Measurements from ENCODE around the gene EIF4H.
"Not testable (repeated sequence)": the region's sequence is repeated elsewhere in the genome, so short reads cannot be mapped to it uniquely, and the experiment has no call there.

EIF4H gene

DNA sequence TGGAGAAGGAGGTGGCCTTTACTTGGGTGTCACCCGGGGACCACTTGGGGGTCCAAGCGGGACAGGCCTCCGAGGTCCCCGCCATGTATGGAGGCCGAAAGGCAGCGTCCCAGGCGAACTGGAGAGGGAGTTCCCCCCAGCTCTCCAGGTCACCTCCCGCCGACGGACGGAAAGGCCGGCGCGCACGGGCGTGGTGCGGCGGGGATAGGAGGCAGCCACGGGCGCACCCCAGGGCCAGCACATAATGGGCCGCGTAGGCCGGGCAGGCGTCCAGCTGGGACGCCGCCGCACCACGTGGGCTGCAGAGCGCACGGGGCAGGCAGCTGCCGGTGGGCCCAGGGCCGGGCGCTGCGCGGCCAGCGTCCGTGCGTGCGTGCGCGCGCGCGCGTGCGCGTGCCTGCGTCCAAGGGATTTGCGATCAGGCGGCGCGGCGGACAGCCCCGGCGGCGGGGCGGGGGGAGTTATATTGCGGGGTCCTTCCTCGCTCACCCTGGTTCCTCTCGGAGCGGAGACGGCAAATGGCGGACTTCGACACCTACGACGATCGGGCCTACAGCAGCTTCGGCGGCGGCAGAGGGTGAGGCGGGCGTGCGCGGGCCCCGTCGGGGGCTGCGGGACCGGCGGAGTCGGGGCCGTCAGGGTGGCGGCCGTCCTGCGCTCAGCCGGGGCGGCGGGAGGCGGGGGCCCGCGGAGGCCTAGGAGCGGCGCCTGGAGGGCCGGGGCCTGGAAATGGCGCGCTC, at the start of gene EIF4H:
Gene EIF4H (plus strand): TSS at position 491 of the 740 bp plus-strand sequence. CDS start 28 bp downstream, at position 519.
- DNase-seq: peak; percentile 92

DNA sequence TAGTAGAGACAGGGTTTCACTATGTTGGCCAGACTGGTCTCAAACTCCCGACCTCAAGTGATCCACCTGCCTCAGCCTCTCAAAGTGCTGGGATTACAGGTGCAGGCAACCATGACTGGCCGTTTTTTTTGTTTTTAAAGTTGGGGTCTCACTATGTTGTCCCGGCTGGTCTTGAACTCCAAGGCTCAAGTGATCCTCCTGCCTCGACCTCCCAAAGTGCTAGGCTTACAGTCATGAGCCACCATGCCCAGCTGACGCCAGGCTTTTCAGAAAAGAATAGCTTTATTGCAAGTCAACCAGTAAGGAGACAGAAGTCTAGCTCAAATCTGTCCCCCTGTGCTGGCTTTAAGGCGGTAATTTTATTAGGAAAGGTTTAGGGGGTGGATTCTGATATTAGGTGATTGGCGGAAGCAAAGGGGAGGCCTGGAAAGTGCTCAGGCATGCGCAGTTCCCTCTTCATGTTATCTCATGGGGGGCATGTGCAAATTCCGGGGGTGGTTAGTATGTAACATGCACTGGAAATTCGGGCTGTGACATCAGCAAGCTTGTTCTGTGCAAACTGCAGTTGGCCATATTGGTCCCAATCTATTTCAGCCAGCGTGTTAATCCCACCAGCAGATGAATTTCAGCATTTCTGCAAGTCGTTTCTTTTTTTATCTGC, 47.8 kb upstream of the EIF4H start:
- no peak for DNase-seq

DNA sequence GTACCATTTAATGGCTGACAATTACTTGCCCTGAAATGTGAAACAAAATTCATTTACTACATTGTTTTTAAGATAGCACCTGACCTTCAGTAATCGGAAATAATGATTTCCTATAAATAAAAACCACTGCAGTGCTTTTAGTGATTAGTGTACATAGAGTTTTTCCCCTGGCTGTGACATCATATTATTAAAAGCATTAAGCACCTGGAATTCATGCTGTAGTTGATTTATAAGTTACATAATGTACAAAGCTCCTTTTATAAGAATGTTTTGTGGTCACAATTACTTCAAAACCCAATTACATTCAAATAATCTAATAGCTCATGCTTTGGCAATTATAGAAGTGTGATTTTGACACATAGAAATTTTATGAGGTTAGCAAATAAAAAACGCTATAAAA, 44.3 kb upstream of the EIF4H start:
- no peak for DNase-seq

DNA sequence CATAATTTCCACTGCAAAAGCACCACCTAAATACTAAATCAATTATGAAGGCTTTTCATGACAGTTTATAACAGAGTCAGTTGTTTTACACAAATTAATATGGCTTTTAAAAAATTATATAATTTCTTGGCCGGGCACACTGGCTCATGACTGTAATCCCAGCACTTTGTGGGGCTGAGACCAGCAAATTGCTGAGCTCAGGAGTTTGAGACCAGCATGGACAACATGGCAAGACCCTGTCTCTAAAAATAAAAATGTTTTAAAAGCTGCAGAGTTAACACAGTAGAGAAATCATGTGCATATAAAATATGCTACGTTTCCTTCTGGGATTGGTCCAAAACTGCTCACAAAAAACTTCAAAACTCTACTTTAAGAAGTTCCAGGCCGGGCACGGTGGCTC, 43.6 kb upstream of the EIF4H start:
- no peak for DNase-seq

DNA sequence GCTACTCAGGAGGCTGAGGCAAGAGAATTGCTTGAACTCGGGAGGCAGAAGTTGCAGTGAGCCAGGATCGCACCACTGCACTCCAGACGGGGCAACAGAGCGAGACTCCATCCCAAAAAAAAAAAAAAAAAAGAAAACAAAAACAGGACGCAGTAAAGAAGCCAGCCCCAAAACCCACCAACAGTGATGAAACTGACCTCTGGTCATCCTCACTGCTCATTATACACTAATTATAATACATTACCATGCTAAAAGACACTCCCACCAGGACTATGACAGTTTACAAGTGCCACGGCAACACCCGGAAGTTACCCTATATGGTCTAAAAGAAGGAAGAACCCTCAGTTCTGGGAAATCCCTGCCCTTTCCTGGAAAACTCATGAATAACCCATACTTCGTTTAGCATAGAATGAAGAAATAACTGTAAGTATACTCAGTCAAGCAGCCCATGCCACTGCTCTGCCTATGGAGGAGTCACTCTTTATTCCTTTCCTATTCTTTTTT, 40.0 kb upstream of the EIF4H start:
- no peak for DNase-seq

DNA sequence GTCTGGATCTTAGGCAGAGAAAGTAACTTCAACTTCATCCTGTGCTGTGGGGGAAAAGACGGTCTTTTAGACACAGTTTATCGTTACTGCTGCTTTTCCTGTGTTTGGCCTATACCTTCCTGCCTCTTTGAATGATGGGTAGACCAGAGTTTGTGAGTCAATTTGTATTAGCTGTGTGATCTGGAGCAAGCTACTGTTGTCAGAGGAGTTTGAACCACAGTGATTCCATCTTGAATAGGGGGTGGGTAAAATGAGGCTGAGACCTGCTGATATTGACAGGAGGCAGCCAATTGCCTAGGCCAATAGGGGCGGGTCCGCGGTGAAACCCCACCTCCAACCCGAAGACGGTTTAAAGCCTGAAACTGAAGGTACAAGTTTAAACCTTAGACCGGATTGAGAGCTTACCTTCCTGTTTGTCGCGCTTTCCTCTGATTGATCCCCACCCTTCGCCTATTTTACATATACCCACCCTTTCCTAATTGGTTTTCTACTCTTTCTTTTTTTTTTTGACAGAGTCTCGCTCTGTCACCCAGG, 35.8 kb upstream of the EIF4H start:
- no peak for DNase-seq

DNA sequence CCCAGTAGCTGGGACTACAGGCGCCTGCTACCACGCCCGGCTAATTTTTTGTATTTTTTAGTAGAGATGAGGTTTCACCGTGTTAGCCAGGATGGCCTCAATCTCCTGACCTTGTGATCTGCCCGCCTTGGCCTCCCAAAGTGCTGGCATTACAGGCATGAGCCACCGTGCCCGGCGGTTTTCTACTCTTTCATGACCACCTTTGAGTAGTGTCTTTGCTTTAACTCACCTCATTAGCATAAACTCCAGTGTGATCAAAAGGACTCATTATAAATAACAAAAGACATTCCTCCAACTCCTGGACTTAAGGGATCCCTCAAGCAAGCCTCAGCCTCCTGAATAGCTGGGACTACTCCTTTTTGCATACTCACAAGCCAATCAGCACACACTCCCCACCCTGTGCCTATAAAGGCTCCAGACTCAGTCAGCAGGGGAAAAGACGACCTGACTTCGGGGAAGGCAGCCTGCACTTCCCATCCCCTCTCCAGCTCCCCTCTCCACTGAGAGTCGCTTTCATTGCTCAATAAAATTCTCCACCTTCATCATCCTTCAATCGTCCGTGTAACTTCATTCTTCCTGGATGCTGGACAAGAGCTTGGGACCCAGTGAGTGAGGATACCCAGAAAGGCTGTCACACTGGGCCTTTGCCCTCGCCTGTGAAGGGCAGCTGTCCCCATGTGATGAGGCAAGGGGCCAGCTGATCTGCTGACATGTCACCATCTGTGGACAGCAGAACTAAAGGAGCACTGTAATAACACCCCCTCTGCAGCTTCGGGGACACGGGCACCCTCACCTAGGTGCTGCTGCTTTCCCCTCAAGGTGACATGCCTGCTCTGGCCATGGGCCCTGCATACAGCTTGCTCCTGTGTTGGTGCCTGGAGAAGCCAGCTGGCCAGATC, 35.0 kb upstream of the EIF4H start:
- DNase-seq: no peak

DNA sequence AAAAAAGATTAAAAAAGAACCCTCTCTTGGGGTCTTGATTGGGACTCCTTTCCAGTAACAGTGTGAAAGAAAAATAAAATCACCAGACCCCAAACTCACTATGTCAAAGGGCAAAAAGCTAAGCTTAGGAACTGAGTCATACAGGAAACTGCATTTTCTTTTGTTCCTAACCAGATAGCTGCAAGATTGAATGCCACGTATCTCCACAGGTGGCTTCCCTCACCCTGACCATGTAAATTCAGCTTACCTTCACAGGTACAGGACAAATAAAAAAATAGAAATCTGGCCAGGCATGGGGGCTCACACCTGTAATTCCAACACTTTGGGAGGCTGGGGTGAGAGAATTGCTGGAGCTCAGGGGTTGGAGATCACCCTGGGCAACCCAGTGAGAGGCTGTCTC, 32.5 kb upstream of the EIF4H start:
- DNase-seq: no peak

DNA sequence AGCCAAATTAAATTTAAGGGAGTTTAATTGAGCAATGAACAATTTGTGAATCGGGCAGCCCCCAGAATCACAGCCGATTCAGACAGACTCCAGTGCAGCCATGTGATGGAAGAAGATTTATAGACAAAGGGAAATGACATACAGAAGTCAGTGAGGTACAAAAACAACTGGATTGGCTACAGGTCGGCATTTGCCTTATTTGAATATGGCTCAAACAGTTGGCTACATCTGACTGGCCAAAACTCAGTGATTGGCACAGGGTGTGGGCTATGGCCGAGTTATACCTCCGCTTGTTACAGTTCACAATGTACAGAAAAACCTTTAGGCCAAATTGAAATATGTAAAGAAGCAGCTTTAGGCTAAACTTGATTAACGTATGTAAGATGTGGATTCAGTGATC, 30.8 kb upstream of the EIF4H start:
- no peak for DNase-seq

DNA sequence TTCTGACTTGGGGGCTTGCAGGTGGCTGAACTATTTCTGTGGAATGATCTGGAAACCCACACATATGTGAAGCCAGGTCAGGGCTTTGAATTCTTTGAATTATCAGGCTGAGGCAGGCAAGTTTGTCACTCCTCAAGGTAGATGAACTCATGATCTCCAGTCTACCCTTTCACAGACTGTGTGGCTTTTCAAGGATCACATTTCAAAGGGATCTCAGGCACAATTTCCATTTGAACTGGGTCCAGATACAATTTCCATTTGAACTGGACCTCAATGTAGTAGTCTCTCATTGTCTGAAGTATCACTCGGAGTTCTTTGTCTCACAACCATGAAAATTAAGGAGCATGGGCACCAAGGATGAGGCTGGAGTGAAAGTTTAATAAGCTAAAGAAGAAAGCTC, 25.7 kb upstream of the EIF4H start:
- no peak for DNase-seq

DNA sequence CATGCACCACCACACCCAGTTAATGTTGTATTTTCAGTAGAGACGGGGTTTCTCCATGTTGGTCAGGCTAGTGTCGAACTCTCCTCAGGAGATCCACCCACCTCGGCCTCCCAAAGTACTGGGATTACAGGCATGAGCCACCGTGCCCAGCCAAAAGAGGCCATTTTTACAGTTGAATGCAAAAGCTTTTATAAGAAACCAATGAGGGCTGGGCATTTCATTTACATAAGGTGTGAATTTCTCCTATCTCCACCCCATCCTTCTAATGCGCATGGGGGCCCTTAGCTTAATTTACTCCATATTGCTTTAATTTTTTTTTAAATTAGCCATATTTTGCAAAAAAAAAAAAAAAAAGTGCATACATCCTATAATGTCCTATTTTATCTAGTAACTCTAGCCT, 25.1 kb upstream of the EIF4H start:
- no peak for DNase-seq

DNA sequence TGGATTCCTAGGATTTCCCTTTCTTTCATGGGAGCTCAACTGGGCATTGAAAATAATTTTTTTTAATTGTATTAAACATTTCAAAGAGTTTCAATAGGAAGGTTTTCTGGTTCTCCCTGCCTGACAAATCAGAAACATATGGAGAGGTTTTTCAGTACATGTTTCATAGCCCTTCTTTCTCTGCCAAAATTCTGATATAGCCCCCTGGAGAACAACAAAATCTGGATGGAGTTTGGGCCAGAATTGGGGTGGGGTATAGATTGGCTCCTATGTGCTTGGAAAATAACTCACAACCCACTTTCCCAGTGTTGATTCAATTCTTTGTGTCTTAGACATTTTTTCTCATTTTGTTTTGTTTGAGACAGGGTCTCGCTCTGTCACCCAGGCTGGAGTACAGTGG, 24.6 kb upstream of the EIF4H start:
- DNase-seq: no peak

DNA sequence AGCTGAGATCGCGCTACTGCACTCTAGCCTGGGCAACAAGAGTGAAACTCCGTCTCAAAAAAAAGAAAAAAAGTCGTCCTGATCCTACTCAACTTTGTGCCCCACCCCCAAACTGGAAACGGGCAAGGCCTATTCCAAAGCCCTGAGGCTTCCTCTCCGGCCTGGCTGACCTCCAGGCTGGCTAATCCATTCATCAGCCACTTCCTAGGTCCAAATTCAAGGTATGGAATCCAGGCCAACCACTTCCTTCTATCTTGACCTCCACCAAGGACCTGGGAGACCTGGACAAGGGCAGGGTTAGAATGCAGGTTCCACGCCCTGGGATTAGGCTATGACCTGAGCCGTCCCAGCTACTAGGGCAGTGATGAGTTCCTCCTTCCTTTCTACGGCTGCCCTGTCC, 20.4 kb upstream of the EIF4H start:
- DNase-seq: no peak

DNA sequence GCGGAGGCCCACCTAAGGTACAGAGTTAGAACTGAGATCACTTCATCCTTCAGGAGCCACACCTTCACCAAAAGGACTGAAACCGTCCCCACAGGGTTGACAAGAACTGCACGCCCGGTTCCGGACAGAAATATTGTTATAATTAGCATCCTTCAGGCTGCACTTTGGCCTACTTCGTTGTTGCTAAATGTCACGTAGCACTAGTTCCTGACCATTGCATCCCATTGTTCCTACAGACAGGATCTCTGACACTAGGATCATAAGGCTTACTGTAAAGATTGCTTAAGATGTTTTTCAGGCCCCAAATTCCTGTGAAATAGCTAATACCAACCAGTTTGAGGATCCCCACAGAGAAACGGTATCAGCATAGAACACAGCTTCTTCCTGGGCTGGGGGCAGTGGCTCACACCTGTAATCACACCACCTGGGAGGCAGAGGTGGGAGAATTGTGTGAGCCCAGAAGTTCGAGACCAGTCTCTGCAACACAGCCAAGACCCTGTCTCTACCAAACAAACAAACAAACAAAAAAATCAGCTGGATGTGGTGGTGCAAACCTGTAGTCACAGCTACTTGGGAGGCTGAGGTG, 18.3 kb upstream of the EIF4H start:
- DNase-seq: no peak

DNA sequence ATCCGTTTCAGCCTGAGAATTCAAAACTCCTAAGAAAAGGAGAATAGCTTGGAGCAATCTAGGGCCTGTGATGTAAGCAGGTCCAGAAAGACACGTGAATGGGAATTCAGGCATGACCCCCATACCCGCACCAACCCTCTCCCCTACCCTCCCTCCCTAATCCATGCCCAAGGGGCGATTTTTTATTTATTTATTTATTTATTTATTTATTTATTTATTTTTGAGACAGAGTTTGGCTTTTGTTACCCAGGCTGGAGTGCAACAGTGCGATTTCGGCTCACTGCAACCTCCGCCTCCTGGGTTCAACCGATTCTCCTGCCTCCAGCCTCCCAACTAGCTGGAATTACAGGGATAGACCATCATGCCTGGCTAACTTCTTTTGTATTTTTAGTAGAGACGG, 16.6 kb upstream of the EIF4H start:
- DNase-seq: no peak

DNA sequence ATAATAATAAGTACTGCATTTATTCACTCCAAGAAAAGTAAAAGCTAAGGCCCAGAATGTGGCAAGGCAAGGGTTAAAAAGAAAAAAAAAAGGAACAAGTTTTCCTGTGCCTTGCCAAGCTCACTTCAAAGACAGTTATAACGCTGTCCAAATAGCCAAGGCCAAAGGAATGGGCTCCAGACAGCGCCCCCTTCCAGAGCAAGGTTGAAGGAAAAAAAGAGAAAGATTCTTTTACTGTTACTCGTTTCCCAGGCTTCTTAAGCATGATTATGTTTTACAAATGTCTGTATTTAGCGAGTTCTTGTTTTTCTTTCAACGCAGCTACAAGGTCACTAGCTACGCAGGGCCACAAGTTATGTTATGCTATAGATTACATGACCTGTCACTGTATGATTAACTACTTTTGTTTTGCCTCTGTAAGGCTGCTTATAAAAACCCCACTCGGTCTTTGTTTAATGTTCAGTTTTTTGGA, 9.1 kb upstream of the EIF4H start:
- no peak for DNase-seq

DNA sequence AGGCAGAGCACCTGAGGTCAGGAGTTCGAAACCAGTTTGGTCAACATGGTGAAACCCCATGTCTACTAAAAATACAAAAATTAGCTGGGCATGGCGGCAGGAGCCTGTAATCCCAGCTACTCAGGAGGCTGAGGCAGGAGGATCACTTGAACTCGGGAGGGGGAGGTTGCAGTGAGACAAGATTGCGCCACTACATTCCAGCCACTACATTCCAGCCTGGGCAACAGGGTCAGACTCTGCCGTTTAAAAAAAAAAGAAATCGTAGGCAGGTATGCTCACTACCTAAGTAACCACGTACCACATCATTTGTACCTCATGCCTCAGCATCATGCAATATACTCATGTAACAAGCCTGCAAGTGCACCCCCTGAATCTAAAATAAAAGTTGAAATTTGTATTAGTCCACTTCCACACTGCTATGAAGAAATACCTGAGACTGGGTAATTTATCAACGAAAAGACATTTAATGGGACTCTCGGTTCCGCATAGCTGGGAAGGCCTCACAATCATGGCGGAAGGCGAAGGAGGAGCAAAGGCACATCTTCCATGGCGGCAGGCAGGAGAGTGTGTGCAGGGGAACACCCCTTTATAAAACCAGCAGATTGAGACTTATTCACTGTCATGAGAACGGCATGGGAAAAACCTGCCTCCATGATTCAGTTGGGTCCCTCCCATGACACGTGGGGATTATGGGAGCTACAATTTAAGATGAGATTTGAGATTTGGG, 8.1 kb upstream of the EIF4H start:
- no peak for DNase-seq

DNA sequence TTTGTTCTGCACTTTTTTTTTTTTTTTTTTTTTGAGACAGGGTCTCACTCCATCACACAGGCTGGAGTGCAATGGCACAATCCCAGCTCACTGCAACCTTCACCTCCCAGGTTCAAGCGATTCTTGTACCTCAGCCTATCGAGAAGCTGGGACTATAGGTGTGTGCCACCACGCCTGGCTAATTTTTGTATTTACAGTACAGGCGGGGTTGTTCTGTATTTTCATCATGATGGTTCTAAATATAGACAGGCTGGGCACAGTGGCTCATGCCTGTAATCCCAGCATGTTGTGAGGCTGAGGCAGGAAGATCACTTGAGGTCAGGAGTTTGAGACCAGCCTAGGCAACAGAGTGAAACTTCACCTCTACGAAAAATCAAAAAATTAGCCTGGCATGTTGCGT, 6.8 kb upstream of the EIF4H start:
- DNase-seq: not testable (repeated sequence)

DNA sequence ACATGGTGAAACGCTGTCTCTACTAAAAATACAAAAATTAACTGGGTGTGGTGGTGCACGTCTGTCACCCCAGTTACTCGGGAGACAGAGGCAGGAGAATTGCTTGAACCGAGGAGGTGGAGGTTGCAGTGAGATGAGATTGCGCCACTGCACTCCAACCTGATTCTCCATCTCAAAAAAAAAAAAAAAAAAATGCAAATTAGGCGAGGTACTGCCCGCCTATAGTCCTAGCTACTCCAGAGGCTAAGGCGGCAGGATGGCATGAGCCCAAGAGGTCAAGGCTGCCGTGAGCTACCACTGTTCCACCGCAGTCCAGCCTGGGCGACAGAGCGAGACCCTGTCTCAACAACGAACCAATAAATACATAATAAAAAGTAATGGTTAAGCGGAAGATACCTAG, 1.1 kb upstream of the EIF4H start:
- DNase-seq: no peak

DNA sequence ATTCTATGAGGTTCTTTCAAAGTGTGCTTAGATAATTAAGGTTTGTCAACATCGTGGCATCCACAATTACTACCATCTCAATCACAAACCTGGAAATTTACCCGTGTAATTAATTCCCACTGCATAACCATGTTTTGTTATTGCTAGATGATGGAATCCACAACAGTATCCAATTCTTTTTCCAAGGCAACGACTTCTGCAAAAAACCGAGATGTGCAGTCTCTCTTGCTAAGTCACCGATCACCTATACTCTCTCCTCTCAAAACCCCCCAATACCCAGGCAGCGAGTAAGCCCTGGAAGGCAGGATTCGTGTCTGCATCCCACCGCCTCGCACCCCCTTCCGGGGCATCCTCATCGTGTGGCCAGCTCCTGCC, 678 bp upstream of the EIF4H start:
- DNase-seq: no peak

DNA sequence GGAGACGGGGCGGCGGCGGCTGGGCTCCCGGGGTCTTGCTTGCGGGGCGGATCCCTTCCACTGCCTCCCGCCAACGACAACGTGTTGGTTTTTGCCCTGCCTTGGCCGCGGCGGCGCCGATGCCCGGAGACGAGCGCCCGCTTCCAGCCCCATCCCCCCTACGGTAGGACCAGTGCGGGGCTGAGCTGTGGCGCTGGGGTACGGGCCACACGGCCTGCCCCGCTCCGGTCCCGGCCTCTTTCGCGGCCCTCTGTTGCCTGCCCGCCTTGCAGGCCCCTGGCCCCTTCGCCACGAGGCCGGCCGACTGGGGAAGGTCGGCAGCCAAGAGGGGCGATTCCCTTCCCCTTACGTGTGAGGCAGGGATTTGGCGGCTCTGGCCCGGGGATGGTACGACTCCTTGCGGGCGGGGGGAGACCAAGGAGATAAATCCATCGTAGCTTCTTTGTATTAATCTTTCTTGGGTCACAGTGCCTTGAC, 488 bp downstream of the EIF4H start:
- no peak for DNase-seq

DNA sequence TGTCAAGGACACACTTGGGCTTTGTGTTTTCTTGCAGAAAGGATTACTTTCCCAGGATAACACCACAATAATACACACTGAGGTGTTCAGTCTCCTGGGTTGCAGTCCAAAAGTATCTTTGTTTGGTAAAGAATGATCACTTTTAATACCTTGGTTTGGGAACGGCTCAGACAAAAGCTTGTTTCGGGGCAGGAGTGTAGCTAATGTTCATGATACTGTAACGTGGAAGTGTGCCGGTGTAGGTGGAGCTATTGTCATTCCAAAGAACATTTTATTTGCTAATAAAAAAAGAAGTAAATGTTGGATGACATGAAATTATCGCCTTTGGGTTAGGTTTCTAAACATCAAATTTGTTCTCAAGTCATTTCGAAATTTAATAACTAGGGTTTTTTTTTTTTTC, 1.2 kb downstream of the EIF4H start:
- no peak for DNase-seq

Measured in NCI-H510A (cell line).